Left forelimb (tissue), 1 donor: ENCODE results near the gene XPO5.
"Not testable (repeated sequence)": the region's sequence is repeated elsewhere in the genome, so short reads cannot be mapped to it uniquely, and the experiment has no call there.

Source experiments
- DNase-seq: peaks from one replicate; pipeline ENCODE4 v3.0.0-alpha.2; 2018; ENCODE audit warnings: low spot score

XPO5 gene

GRCh38 chr6:43517505-43518357, 58.1 kb downstream of the XPO5 start:
- DNase-seq = no peak

- DNase-seq = peak; percentile 97
Measured at GRCh38 chr6:43516697-43517504, 58.9 kb downstream of the XPO5 start, which contains the start of the genes POLR1C and YIPF3. Gene POLR1C, plus strand, starts transcription at chr6:43517089. Its CDS starts 21 bp downstream, at chr6:43517110. Gene YIPF3, minus strand, starts transcription at chr6:43516926. Its CDS starts 119 bp downstream, at chr6:43516807.

- DNase-seq = no peak
Measured at GRCh38 chr6:43516367-43516696, 59.5 kb downstream of the XPO5 start.

- no peak for DNase-seq
Measured at GRCh38 chr6:43515808-43516207, 60.0 kb downstream of the XPO5 start.

- no peak for DNase-seq
Measured at GRCh38 chr6:43511824-43512415, 63.9 kb downstream of the XPO5 start.

GRCh38 chr6:43510827-43511163, 65.0 kb downstream of the XPO5 start:
- no peak for DNase-seq

- peak; percentile 91 for DNase-seq
Measured at GRCh38 chr6:43509984-43510826, 65.6 kb downstream of the XPO5 start, which contains the start of gene LRRC73. Gene LRRC73, minus strand, starts transcription at chr6:43510346. Its CDS starts 561 bp downstream, at chr6:43509785.

- DNase-seq = no peak
Measured at GRCh38 chr6:43509142-43509983, 66.5 kb downstream of the XPO5 start.

- no peak for DNase-seq
Measured at GRCh38 chr6:43508481-43509141, 67.2 kb downstream of the XPO5 start.

- DNase-seq = peak; percentile 85
Measured at GRCh38 chr6:43506667-43507471, 69.0 kb downstream of the XPO5 start.

GRCh38 chr6:43506171-43506570, 69.7 kb downstream of the XPO5 start:
- DNase-seq = no peak

GRCh38 chr6:43505718-43506117, 70.1 kb downstream of the XPO5 start:
- DNase-seq = no peak

GRCh38 chr6:43504756-43505593, 70.9 kb downstream of the XPO5 start:
- DNase-seq = no peak

- no peak for DNase-seq
Measured at GRCh38 chr6:43503443-43503842, 72.4 kb downstream of the XPO5 start.

GRCh38 chr6:43502666-43503065, 73.2 kb downstream of the XPO5 start:
- DNase-seq = no peak

- no peak for DNase-seq
Measured at GRCh38 chr6:43500921-43501320, 74.9 kb downstream of the XPO5 start.

GRCh38 chr6:43499028-43499815, 76.6 kb downstream of the XPO5 start:
- DNase-seq = no peak

GRCh38 chr6:43498291-43498690, 77.5 kb downstream of the XPO5 start:
- DNase-seq = not testable (repeated sequence)
